Gastrocnemius medialis (tissue), 4 donors: ENCODE measurements around the gene TOPAZ1.

Experiments
- CTCF ChIP-seq, 5 experiments: fragments of 450-650 bp in 3 of 5; fragments of 200-600 bp in 2 of 5; sonication (generic) in 2 of 5; IDR thresholded peaks in 4 of 5; conservative IDR thresholded peaks in 1 of 5; 1 replicate in 4 of 5; 2 replicates in 1 of 5; pipeline ENCODE4 v1.5.1; 2016 to 2019; ENCODE audit warnings: antibody characterized with exemption in 5 of 5, mild to moderate bottlenecking in 3 of 5, moderate library complexity in 3 of 5
- POLR2A ChIP-seq, 2 donors: fragments of 450-650 bp; IDR thresholded peaks; one replicate each; pipeline ENCODE4 v1.6.1; 2017; ENCODE audit warnings: antibody characterized with exemption in 2 of 2, mild to moderate bottlenecking in 2 of 2, moderate library complexity in 2 of 2

- TF ChIP-seq CTCF (IDR thresholded peaks at IDR 0.05 in 4 of 5, conservative IDR thresholded peaks at IDR 0.05 in 1 of 5) (no peak), POLR2A (IDR thresholded peaks at IDR 0.05) (no peak)
These were observed 35.4 kb upstream of the TOPAZ1 start for GRCh38 chr3:44206261-44206660.
